SK-N-SH (cell line): Measurements from ENCODE around the gene UNC5B. TPM values are rescaled to one million over a fixed set of nuclear protein-coding genes. Genes with fewer than 3 reads are reported as not detected.

Experiments
- CTCF ChIA-PET: fragments of 300-600, 350-600 bp; formaldehyde crosslinking; extraction: SDS; loops from one replicate; lab custom pipeline; 2021; lab: Yijun Ruan, JAX
- POLR2A ChIA-PET: fragments of 350-600 bp; sonication (Branson Sonifier 250); formaldehyde crosslinking; extraction: SDS; loops from one replicate; lab custom pipeline; 2020; ENCODE audit warnings: antibody characterized with exemption, inconsistent platforms; lab: Yijun Ruan, JAX
- DNase-seq: peaks from one replicate; pipeline ENCODE4 v3.0.0; 2012
- H2AFZ ChIP-seq: fragments of 200-600 bp; sonication (generic); 2 replicates; pipeline ENCODE4 v1.8.1; 2016; ENCODE audit warnings: antibody characterized with exemption, mild to moderate bottlenecking, low read depth
- H3F3A ChIP-seq: fragments of 200-600 bp; sonication (generic); replicated peaks from 2 replicates; pipeline ENCODE3; 2016; ENCODE audit warnings: antibody characterized with exemption, mild to moderate bottlenecking; ENCODE audit not compliant: insufficient read depth
- H3K27ac ChIP-seq, 2 experiments: fragments of 200-500 bp in 1 of 2; fragments of 200-600 bp in 1 of 2; sonication (Bioruptor generic) in 1 of 2; sonication (generic), shearing (Covaris generic) in 1 of 2; 2 replicates each; pipeline versions ENCODE4 v1.5.1 to v1.6.1; 2014 to 2016; ENCODE audit warnings: low read depth in 2 of 2, inconsistent platforms in 1 of 2, low read length in 1 of 2, mild to moderate bottlenecking in 1 of 2, mixed read lengths in 1 of 2
- H3K27me3 ChIP-seq: fragments of 200-600 bp; sonication (generic), shearing (Covaris generic); 2 replicates; pipeline ENCODE4 v1.6.1; 2016; ENCODE audit warnings: mixed run types; ENCODE audit not compliant: insufficient read depth
- H3K36me3 ChIP-seq, 2 experiments: fragments of 200-500 bp in 1 of 2; fragments of 200-600 bp in 1 of 2; sonication (Bioruptor generic) in 1 of 2; sonication (generic) in 1 of 2; replicated peaks in 1 of 2; 2 replicates each; pipeline versions ENCODE3 to v1.5.1; 2014 to 2016; ENCODE audit warnings: low read length in 1 of 2, mild to moderate bottlenecking in 1 of 2; ENCODE audit not compliant: insufficient read depth in 2 of 2, control insufficient read depth in 1 of 2
- H3K4me1 ChIP-seq, 2 experiments: fragments of 200-500 bp in 1 of 2; fragments of 200-600 bp in 1 of 2; sonication (Bioruptor generic) in 1 of 2; sonication (generic), shearing (Covaris generic) in 1 of 2; 2 replicates each; pipeline versions ENCODE4 v1.5.1 to v1.6.1; 2014 to 2016; ENCODE audit warnings: low read depth in 1 of 2, low read length in 1 of 2, mixed run types in 1 of 2; ENCODE audit not compliant: insufficient read depth in 2 of 2, control insufficient read depth in 1 of 2
- H3K4me2 ChIP-seq: fragments of 200-600 bp; sonication (generic), shearing (Covaris generic); 2 replicates; pipeline ENCODE4 v1.6.1; 2017; ENCODE audit warnings: mixed run types
- H3K4me3 ChIP-seq, 2 experiments: fragments of 200-500 bp in 1 of 2; fragments of 200-600 bp in 1 of 2; sonication (Bioruptor generic) in 1 of 2; sonication (generic), shearing (Covaris generic) in 1 of 2; 2 replicates each; pipeline versions ENCODE4 v1.5.1 to v1.8.1; 2014 to 2016; ENCODE audit warnings: low read depth in 2 of 2, inconsistent platforms in 1 of 2, low read length in 1 of 2, mild to moderate bottlenecking in 1 of 2, mixed read lengths in 1 of 2, moderate library complexity in 1 of 2
- H3K79me2 ChIP-seq: fragments of 200-600 bp; sonication (generic); 2 replicates; pipeline ENCODE4 v1.8.1; 2017; ENCODE audit warnings: mild to moderate bottlenecking; ENCODE audit not compliant: insufficient read depth
- H3K9ac ChIP-seq: fragments of 200-600 bp; sonication (generic); 2 replicates; pipeline ENCODE4 v1.6.1; 2017; ENCODE audit warnings: mixed run types
- H3K9me2 ChIP-seq: fragments of 200-600 bp; sonication (generic); 2 replicates; pipeline ENCODE4 v1.6.1; 2017; ENCODE audit warnings: mixed run types
- H3K9me3 ChIP-seq: fragments of 200-600 bp; sonication (generic); 2 replicates; pipeline ENCODE4 v1.6.1; 2017; ENCODE audit warnings: mixed run types, mild to moderate bottlenecking, moderate library complexity
- H4K20me1 ChIP-seq: fragments of 200-600 bp; sonication (generic); 2 replicates; pipeline ENCODE4 v1.6.1; 2017; ENCODE audit warnings: mild to moderate bottlenecking, mixed run types; ENCODE audit not compliant: insufficient read depth
- CHD2 ChIP-seq: fragments of 150-350 bp; IDR thresholded peaks from 2 replicates; pipeline ENCODE4 v1.6.1; 2018; ENCODE audit warnings: low read length; ENCODE audit not compliant: partially characterized antibody
- ELF1 ChIP-seq: IDR thresholded peaks from 2 replicates; pipeline ENCODE4 v1.4.0; 2012
- FOSL2 ChIP-seq: IDR thresholded peaks from 2 replicates; pipeline ENCODE4 v1.4.0; 2012; ENCODE audit warnings: low read depth, mild to moderate bottlenecking, moderate library complexity, borderline replicate concordance
- FOXJ3 ChIP-seq: sonication (generic); formaldehyde crosslinking; IDR thresholded peaks from 2 replicates; pipeline ENCODE4 v1.5.1; 2020; ENCODE audit warnings: mild to moderate bottlenecking, missing genetic modification reagents
- MEF2A ChIP-seq: IDR thresholded peaks from 2 replicates; pipeline ENCODE4 v1.4.0; 2012; ENCODE audit warnings: low read depth, borderline replicate concordance
- NFIC ChIP-seq: IDR thresholded peaks from 2 replicates; pipeline ENCODE4 v1.4.0; 2012; ENCODE audit warnings: borderline replicate concordance
- NRF1 ChIP-seq: IDR thresholded peaks from 2 replicates; pipeline ENCODE4 v1.6.1; 2012; ENCODE audit warnings: low read depth, mild to moderate bottlenecking, low read length
- POLR2AphosphoS5 ChIP-seq: IDR thresholded peaks from 2 replicates; pipeline ENCODE4 v1.6.1; 2012; ENCODE audit warnings: low read depth, low read length
- RCOR1 ChIP-seq: fragments of 150-350 bp; IDR thresholded peaks from 2 replicates; pipeline ENCODE4 v1.6.1; 2017; ENCODE audit warnings: antibody characterized with exemption, low read length
- SMC3 ChIP-seq: IDR thresholded peaks from 2 replicates; pipeline ENCODE4 v1.6.1; 2012; ENCODE audit warnings: low read depth, low read length, improper control_type of control experiment
- TAF1 ChIP-seq: IDR thresholded peaks from 2 replicates; pipeline ENCODE4 v1.6.1; 2012; ENCODE audit warnings: low read depth, mild to moderate bottlenecking, low read length, moderate library complexity, borderline replicate concordance
- TCF12 ChIP-seq: IDR thresholded peaks from 2 replicates; pipeline ENCODE4 v1.4.0; 2012
- TEAD4 ChIP-seq: IDR thresholded peaks from 2 replicates; pipeline ENCODE4 v1.4.0; 2012; ENCODE audit warnings: mild to moderate bottlenecking, borderline replicate concordance; ENCODE audit not compliant: insufficient read depth
- YY1 ChIP-seq: IDR thresholded peaks from 2 replicates; pipeline ENCODE4 v1.4.0; 2012; ENCODE audit warnings: low read depth, mild to moderate bottlenecking
- WGBS: methylation state at CpG from one replicate; pipeline ENCODE4 v1.1.6; 2017; ENCODE audit warnings: low lambda C conversion rate; 5-methylcytosine and 5-hydroxymethylcytosine counted together
- polyA plus RNA-seq, 3 experiments: library from polyadenylated mRNA; depleted of rRNA; stranded (reverse); fragments of >200 nt; gene quantifications; 2 replicates each; pipeline ENCODE4 v1.2.3, GENCODE V29; 2012
- TF ChIP-seq, protein P1 (sequence below): IDR thresholded peaks from 2 replicates; pipeline ENCODE4 v1.6.1; 2012; ENCODE audit warnings: mild to moderate bottlenecking, low read depth, low read length, moderate library complexity
- TF ChIP-seq, protein P2 (sequence below): fragments of 150-350 bp; IDR thresholded peaks from 2 replicates; pipeline ENCODE4 v1.6.1; 2017; ENCODE audit warnings: antibody characterized with exemption, low read length, low read depth, borderline replicate concordance
- TF ChIP-seq, protein P3 (sequence below): fragments of 150-350 bp; IDR thresholded peaks from 2 replicates; pipeline ENCODE4 v1.6.1; 2016; ENCODE audit warnings: mild to moderate bottlenecking, low read depth, low read length
- TF ChIP-seq, protein P4 (sequence below): fragments of 200-600 bp; sonication (generic); IDR thresholded peaks from 2 replicates; pipeline ENCODE4 v1.6.1; 2017; ENCODE audit warnings: antibody characterized with exemption, mild to moderate bottlenecking, moderate library complexity

The UNC5B gene
- polyA plus RNA-seq, 1 of the 3 experiments (the other 2 are of a cell fraction): 13.8 TPM

- Histone ChIP-seq H3K4me1 (peaks cover 46 to 100% of the 10 kb centered on the region in 2 experiments; a peak in 3 of 4 replicates), H4K20me1 (peaks cover 90% of the 10 kb centered on the region), H3K4me2 (peak overlapping the region; percentile 14; the same call in 1 of the 2 replicates), H2AFZ (no peak overlapping the region), H3K9me3 (no peaks in the 10 kb centered on the region), H3K79me2 (peaks cover 95% of the 10 kb centered on the region), H3K36me3 (no peaks in the 10 kb centered on the region), H3K9me2 (no peaks in the 10 kb centered on the region), H3K27me3 (no peaks in the 10 kb centered on the region), H3F3A (peaks cover 7% of the 10 kb centered on the region), H3K9ac (no peak overlapping the region), H3K4me3 (no peak overlapping the region), H3K27ac (peak overlapping the region; percentile 52 to 100)
- CTCF ChIA-PET: interaction anchor here (1.1 to 12.2 kb wide), 5 partner anchors 9 to 42 kb away, joined by 3 to 139 read pairs (median 6); no protein-coding TSS in a partner anchor
- WGBS: 50% methylated on average over 1 of the region's 1 CpG
- TF ChIP-seq TAF1 (no peak), CHD2 (no peak), ELF1 (no peak), FOSL2 (no peak), SMC3 (no peak), TEAD4 (no peak), YY1 (no peak), MEF2A (no peak), FOXJ3 (CRISPR knock-in tag) (no peak; the same call in 1 of the 2 replicates), NFIC (no peak), TCF12 (no peak), RCOR1 (no peak), POLR2AphosphoS5 (no peak), NRF1 (no peak)
- TF ChIP-seq, protein P1, sequence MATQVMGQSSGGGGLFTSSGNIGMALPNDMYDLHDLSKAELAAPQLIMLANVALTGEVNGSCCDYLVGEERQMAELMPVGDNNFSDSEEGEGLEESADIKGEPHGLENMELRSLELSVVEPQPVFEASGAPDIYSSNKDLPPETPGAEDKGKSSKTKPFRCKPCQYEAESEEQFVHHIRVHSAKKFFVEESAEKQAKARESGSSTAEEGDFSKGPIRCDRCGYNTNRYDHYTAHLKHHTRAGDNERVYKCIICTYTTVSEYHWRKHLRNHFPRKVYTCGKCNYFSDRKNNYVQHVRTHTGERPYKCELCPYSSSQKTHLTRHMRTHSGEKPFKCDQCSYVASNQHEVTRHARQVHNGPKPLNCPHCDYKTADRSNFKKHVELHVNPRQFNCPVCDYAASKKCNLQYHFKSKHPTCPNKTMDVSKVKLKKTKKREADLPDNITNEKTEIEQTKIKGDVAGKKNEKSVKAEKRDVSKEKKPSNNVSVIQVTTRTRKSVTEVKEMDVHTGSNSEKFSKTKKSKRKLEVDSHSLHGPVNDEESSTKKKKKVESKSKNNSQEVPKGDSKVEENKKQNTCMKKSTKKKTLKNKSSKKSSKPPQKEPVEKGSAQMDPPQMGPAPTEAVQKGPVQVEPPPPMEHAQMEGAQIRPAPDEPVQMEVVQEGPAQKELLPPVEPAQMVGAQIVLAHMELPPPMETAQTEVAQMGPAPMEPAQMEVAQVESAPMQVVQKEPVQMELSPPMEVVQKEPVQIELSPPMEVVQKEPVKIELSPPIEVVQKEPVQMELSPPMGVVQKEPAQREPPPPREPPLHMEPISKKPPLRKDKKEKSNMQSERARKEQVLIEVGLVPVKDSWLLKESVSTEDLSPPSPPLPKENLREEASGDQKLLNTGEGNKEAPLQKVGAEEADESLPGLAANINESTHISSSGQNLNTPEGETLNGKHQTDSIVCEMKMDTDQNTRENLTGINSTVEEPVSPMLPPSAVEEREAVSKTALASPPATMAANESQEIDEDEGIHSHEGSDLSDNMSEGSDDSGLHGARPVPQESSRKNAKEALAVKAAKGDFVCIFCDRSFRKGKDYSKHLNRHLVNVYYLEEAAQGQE: no peak
- TF ChIP-seq, protein P2, sequence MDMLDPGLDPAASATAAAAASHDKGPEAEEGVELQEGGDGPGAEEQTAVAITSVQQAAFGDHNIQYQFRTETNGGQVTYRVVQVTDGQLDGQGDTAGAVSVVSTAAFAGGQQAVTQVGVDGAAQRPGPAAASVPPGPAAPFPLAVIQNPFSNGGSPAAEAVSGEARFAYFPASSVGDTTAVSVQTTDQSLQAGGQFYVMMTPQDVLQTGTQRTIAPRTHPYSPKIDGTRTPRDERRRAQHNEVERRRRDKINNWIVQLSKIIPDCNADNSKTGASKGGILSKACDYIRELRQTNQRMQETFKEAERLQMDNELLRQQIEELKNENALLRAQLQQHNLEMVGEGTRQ: no peak
- TF ChIP-seq, protein P3, sequence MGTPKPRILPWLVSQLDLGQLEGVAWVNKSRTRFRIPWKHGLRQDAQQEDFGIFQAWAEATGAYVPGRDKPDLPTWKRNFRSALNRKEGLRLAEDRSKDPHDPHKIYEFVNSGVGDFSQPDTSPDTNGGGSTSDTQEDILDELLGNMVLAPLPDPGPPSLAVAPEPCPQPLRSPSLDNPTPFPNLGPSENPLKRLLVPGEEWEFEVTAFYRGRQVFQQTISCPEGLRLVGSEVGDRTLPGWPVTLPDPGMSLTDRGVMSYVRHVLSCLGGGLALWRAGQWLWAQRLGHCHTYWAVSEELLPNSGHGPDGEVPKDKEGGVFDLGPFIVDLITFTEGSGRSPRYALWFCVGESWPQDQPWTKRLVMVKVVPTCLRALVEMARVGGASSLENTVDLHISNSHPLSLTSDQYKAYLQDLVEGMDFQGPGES: no peak
- TF ChIP-seq, protein P4, sequence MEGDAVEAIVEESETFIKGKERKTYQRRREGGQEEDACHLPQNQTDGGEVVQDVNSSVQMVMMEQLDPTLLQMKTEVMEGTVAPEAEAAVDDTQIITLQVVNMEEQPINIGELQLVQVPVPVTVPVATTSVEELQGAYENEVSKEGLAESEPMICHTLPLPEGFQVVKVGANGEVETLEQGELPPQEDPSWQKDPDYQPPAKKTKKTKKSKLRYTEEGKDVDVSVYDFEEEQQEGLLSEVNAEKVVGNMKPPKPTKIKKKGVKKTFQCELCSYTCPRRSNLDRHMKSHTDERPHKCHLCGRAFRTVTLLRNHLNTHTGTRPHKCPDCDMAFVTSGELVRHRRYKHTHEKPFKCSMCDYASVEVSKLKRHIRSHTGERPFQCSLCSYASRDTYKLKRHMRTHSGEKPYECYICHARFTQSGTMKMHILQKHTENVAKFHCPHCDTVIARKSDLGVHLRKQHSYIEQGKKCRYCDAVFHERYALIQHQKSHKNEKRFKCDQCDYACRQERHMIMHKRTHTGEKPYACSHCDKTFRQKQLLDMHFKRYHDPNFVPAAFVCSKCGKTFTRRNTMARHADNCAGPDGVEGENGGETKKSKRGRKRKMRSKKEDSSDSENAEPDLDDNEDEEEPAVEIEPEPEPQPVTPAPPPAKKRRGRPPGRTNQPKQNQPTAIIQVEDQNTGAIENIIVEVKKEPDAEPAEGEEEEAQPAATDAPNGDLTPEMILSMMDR: no peak
- POLR2A ChIA-PET: interaction anchor here (1.4 to 2.0 kb wide), 2 partner anchors 9 to 18 kb away, joined by 5 to 7 read pairs; no protein-coding TSS in a partner anchor
- DNase-seq: no peak
These were observed 38.5 kb downstream of the UNC5B start for GRCh38 chr10:71250842-71251241.
